ENCODE results near the gene ARHGEF10L.

The ARHGEF10L gene

DNA sequence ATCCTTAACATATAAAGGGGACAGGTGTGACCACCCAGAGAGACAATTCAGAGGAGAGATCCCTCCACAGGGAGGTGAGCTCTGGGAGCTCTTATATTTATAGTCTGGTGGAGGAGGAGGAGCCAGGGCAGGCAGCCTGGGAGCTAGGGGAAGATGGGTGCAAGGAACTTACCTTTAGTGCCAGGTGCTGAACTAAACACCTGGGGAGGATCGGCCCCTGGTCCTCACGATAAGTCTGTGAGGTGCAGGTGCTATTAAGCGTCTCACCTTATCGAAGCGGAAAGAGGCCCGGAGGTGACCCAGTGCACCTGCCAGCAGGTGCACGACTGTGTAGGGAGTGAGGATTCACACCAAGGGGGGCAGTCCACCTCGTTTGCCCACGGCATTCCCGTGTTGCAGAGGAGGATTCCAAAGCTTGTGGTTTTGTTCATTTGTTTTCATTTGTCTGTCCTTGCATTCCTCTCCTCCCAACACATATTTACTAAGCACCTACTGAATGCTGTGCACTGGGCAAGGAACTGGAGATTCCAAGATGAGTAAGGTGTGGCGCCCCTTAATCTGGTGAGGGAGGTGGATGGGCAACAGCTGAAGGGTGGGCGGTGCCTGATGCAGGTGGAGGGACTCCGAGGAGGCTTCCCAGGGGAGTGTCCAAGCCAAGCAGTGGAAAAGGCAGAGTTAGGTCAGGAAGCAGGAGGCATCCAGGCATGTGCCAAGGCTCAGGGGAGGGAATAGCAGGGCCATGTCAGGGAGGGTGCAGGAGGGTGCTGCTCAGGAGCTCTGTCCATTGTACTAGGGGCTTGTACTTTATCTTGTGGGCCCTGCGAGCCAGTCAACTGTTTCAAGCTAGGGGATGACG, 11.5 kb downstream of the ARHGEF10L start:
- DNase-seq (ENCODE audit: low spot score) (no peak), FAIRE-seq (no peak)

GRCh38 chr1:17551755-17552234, 12.3 kb downstream of the ARHGEF10L start:
- FAIRE-seq (no peak), DNase-seq (ENCODE audit: low spot score) (no peak)

DNA sequence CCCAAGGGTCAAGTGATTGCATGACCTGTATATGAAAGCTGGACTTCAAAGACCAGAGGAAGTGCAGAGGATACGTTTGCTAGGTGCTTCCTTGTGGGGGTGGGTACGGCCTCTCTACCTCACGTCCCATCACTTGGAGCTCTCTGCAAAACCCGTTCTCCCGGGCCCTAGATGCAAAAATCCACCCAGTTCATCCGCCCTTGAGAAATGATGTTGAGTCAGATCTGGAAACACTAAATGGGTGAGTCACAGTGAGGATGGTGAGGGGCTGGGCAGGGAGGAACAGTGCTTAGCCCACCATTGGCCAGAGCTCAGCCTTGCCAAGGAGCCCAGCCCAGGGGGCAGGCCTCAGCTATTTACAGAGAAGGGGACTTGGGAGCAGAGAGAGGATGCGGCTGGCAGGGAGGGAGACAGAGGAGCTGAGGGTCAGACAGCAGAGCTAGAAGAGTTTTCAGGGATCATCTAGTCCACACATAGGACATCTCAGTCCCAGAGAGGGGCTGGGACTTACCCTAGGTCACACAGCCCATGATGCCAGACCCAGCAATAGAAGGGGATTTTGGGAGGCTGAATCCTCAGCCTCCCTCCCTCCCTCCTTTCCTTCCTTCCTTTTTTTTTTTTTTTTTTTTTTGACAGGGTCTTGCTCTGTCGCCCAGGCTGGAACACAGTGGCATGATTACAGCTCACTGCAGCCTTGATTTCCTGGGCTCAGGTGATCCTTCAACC, 14.6 kb downstream of the ARHGEF10L start:
- FAIRE-seq (peak; percentile 9), DNase-seq (ENCODE audit: low spot score) (peak; percentile 80)

GRCh38 chr1:17554954-17555353, 15.5 kb downstream of the ARHGEF10L start:
- DNase-seq (ENCODE audit: low spot score) (no peak), FAIRE-seq (no peak)

GRCh38 chr1:17557986-17558385, 18.5 kb downstream of the ARHGEF10L start:
- DNase-seq (ENCODE audit: low spot score) = no peak
- peak; percentile 27 for FAIRE-seq

GRCh38 chr1:17558541-17558940, 19.0 kb downstream of the ARHGEF10L start:
- DNase-seq (ENCODE audit: low spot score) (no peak), FAIRE-seq (no peak)

GRCh38 chr1:17558954-17559614, 19.6 kb downstream of the ARHGEF10L start:
- FAIRE-seq (no peak), DNase-seq (ENCODE audit: low spot score) (no peak)

DNA sequence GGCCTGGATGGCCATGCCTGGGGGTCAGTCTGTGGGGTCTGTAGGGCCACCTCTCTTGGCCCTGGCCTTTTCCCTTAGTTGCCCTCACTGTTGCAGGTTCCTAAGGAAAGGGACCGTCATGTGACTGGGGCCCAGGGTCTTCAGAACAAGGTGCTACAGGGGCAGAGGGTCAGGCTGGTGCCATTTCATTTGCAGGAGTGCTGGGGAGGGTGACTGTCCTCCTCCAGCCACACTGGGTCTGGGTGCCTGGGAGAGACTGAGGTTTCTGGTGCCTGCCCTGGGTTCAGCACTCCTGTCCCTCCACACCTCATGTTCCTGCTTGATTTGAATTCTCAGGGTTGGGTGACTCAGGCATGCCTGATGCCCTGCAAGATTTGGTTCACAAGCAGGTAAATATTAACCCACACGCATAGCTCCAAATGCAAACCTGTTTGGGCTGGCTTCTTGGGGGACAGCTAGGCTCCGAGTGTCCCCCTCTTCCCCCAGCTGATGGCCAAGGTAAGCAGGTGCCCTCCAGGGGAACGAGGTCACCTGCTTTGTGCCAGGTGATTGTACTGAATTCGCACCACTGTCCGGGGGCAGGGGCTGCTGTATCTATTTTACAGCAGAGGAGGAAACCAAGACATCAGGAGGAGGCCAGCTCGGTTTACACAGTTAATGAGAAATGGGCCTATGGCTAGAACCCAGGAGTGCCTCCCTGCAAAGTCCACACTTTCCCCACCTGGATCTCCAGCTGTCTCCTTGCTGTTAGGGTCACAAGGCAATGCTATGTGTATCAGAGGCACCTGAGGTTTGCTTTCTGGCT, 20.3 kb downstream of the ARHGEF10L start:
- no peak for DNase-seq (ENCODE audit: low spot score)
- FAIRE-seq = no peak

DNA sequence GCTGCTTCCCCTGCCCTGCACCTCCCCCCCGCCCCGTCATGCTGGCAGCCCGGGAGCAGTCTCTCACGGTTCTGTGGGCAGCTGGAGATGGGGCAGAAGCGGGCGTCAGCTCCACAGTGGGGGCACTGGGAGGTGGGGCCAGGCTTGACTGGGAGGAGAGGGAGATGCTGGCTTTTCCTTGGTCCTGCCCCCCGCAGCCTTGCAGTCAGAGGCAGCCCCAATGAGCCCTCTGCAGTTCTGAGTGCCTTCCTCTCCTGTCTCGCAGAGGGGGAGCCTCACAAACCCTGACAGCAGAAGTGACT, 21.7 kb downstream of the ARHGEF10L start:
- no peak for FAIRE-seq
- DNase-seq (ENCODE audit: low spot score) = no peak

DNA sequence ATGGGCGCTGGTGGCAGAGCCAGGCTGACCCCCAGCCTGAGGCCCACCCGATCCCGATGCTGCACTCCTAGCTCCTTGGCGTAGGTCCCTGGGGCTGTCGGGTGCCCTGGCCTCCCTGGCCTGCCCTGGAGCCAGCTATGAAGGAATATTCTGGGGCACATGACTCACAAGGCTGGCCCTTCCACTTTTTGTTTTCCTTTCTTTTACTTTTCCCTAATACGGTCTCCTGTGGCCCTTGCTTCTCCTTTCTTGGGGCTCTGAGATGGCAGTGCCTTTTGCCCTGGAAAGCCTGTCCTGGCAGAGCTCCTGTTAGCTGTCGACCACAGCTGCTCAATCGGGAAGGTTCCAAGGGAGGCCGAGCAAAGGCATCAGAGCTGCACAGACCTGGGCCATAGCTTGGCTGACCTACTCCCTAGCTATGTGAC, 22.1 kb downstream of the ARHGEF10L start:
- FAIRE-seq (no peak), DNase-seq (ENCODE audit: low spot score) (no peak)

- DNase-seq (ENCODE audit: low spot score) (no peak), FAIRE-seq (no peak)
Measured at GRCh38 chr1:17562375-17562774, 22.9 kb downstream of the ARHGEF10L start.

- DNase-seq (ENCODE audit: low spot score) (no peak), FAIRE-seq (no peak)
Measured at GRCh38 chr1:17563494-17564281, 24.2 kb downstream of the ARHGEF10L start.

DNA sequence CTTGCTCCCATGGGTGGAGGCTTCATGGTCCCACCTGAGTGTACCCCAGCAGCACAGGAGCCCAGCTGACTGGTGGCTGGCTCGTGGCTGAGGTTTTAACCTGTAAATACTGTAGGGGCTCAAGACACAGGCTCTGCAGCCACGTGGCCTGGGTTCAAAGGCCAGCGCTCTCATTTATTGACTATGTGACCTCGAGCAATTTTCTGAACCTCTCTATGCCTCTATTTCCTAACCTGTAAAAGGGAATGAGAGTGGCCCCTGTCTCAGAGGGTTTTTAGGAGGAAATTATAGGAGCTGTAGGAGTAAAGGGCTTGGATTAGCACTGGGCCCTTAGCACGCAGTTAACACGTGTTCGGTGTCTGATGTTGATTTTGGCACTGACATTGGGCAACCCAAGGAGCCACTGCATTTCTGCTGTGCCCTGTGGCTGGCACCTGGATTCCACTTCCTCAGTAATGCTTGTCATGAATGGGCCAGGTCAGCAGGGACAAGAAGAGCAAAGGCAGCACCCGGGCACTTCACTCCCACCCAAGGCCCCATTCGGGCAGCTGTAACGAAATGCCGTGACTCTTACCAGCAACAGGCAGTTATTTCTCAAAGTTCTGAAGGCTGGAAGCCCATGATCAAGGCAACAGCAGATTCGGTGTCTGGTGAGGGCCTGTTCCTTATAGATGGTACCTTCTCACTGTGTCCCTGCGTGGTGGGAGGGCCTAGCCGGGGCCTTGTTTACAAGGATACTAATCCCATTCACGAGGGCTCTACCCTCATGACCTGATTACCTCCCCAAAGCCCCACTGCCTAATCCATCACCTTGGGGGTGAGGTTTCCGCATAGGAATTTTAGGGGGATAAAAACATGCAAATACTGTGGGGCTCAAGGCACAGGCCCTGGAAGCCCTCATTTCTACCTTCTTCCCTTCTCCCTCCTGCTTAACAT, 25.2 kb downstream of the ARHGEF10L start:
- FAIRE-seq (no peak), DNase-seq (ENCODE audit: low spot score) (no peak)

- FAIRE-seq (no peak), DNase-seq (ENCODE audit: low spot score) (no peak)
Measured at GRCh38 chr1:17565461-17566252, 26.2 kb downstream of the ARHGEF10L start.

DNA sequence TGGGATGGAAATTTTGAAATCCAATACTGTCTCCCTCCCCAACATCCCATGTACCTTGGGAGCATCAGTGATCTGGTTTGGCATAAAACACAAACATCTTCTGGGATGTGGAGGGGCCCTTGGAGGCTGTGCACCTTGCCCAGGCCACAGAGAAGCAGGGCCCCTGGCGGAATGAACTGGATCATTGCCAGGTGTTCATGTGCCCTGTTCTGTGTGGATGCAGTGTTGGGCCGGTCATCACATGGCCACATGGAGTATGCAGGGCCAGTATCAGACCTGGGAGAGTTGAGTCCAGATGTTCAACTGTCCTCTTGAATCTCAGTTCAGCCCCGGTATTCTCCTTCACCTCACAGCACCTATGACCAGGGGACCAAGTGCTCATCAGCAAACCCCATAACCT, 26.9 kb downstream of the ARHGEF10L start:
- no peak for FAIRE-seq
- no peak for DNase-seq (ENCODE audit: low spot score)

DNA sequence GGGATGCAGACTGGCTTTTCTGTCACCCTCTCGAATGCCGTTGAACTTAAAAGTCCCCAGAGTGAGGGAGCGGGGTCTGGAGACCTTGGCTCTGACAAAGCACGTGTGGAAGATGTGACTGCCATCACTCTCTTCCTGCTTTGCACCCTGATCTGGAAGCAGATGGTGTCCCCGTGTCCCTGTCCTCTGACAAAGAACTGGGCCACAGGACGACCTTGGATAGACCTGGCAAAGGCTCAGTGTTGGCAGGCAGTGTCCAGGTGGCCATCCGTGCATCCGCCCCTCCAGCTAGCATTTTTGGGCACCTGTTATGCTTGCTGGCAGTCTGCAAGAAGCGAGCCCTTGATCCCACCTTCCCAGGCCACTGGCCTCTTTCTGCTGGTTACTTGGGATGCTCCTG, 27.4 kb downstream of the ARHGEF10L start:
- DNase-seq (ENCODE audit: low spot score) (no peak), FAIRE-seq (no peak)

- FAIRE-seq = no peak
Measured at GRCh38 chr1:17567582-17567981, 28.1 kb downstream of the ARHGEF10L start.

DNA sequence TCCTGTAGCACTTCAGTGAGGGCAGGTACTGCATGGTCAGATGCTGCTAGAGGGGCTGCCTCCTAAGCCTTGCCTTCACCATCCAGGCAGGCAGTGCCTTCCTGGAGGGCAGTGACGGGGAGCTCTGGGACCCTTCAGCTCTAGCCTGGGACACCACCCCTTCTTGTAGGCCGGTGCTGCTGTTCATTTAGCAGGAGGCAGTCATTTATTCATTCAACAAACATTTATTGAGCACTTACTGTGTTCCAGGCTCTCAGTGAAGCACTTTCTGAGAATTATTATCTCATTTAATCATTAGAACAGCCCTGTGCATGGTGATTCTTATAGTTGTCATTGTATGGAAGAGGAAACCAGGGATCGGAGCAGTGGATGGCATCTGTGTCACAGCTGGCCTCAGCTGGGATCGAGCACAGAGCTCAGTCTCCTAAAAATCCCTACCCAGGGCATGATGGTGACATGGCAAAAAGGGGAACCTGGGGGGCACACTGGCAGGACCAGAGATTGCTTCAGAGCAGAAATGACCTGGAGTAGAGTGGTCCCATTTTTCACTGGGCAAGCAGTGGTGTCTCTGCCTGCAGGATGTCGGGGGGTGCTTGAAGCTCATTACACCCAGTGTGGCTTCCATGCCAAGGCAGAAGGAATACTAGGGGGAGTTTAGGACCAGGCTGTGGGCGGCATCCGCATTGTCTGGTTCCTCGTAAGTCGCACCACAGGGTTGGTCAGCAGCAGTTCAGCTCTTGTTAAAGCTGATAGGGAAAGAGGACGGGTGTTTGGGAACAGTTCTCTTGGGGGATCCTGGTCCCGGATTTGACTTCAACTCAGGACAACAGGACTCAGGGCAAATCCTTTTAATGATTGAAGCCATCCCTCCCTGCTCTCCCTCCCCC, 28.8 kb downstream of the ARHGEF10L start:
- DNase-seq (ENCODE audit: low spot score) (no peak), FAIRE-seq (no peak)

More at GRCh38 chr1:17567582-17567981, 28.1 kb downstream of the ARHGEF10L start:
- no peak for DNase-seq (ENCODE audit: low spot score)

All from urothelium cell line (cell line).